GM18507 (cell line): ENCODE results near the gene DISP3.
A peak's percentile ranks its signal among the peaks of the same experiment; 100 is the strongest.

Experiments used
- DNase-seq: peaks from one replicate; pipeline ENCODE4 v3.0.0; 2011; ENCODE audit warnings: low read depth; ENCODE audit not compliant: insufficient read length; ENCODE audit errors: extremely low spot score
- FAIRE-seq: peaks from 2 replicates; lab custom pipeline; 2011; peaks lifted over from hg19 to GRCh38; lab: Jason Lieb, UNC

DISP3 gene

GRCh38 chr1:11478571-11479374, at the start of gene DISP3:
Gene DISP3, plus strand, starts transcription at chr1:11479155. Its CDS starts 21,838 bp downstream, at chr1:11500993.
- FAIRE-seq (peak; percentile 51), DNase-seq (peak; percentile 90)

DNA sequence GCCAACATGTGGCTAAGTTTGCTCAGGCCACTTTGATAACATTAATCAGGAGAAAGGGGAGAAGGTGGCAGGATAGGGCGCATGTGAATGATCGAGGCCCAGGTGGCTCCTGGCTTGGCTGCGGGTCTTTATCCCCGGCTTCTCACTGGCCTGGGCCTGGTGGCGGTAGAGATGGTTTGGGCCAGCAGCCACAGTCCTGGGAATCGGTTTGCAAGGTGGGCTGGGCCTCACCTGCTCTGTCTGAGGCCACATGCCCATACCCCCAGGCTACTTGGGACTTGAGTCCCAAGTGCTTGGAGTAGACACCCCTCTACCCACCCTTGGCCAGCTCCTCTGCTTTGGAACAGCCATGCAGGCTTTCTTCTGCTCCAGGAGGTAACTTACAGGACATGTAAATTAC, 49.7 kb upstream of the DISP3 start:
- no peak for FAIRE-seq
- no peak for DNase-seq

- no peak for FAIRE-seq
- DNase-seq, result no peak
Observed at GRCh38 chr1:11429935-11430334, 49.0 kb upstream of the DISP3 start.

DNA sequence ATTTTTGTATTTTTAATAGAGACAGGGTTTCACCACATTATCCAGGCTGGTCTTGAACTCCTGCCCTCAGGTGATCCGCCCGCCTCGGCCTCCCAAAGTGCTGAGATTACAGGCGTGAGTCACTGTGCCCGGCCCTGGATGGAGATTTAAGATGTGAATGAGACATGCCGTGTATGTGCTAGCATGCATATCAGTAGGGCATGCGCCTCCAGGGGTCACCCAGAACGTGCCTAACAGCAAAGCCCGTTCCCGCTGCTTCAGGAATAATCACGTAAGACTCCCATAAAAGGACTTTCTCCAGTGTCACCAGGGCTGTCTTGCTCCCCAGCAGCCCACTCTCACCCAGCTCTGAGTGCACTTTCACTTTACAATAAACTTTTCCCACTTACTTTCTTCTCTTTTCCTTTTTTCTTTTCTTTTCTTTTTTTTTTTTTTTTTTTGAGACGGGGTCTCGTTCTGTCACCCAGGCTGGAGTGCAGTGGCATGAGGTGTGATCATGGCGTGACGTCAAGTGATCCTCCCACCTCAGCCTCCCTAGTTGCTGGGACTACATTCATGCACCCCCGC, 46.9 kb upstream of the DISP3 start:
- FAIRE-seq (no peak), DNase-seq (no peak)

GRCh38 chr1:11432526-11432925, 46.4 kb upstream of the DISP3 start:
- no peak for FAIRE-seq

DNA sequence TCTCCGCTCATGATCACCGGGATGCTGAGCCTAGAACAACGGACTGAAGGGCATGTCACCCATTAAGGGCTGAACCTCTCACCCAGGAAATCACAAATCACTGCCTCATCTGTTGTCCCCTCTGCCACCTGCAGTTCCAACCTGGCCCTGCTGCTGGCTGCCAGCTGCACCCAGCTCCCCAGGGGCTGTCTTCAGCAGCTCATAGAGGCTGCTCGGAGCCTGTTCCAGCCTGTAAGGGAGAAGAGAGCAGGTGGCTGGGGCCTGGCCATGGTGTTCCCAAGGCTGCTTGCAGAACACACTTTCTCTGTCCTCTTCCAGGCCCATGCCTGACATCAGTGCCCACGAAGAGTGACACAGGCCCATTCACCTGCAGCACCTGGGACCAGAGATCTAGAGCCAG, 44.5 kb upstream of the DISP3 start:
- no peak for DNase-seq
- FAIRE-seq, result no peak

More at GRCh38 chr1:11432526-11432925, 46.4 kb upstream of the DISP3 start:
- no peak for DNase-seq

DNA sequence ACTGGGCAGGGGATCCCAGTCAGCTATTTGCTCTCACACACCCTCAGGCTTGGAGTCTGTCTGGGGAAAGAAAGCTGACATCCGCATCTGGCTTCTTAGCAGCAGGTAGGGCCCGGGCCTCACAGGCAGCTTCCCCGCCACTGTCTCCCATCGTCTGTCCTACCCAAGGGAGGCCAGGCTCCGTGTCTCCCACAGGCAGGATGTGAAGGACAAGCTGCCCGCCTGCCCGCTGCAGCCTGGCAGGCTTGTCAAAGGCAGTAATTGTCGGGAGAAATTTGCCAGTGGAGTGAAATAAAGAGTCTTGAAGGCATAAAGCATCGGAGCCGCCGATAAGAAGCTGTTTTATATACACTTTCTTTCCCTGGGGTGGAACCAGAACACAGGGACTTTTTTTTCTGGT, 44.0 kb upstream of the DISP3 start:
- DNase-seq (no peak), FAIRE-seq (no peak)

- DNase-seq (no peak), FAIRE-seq (no peak)
Observed at GRCh38 chr1:11438996-11439395, 40.0 kb upstream of the DISP3 start.

DNA sequence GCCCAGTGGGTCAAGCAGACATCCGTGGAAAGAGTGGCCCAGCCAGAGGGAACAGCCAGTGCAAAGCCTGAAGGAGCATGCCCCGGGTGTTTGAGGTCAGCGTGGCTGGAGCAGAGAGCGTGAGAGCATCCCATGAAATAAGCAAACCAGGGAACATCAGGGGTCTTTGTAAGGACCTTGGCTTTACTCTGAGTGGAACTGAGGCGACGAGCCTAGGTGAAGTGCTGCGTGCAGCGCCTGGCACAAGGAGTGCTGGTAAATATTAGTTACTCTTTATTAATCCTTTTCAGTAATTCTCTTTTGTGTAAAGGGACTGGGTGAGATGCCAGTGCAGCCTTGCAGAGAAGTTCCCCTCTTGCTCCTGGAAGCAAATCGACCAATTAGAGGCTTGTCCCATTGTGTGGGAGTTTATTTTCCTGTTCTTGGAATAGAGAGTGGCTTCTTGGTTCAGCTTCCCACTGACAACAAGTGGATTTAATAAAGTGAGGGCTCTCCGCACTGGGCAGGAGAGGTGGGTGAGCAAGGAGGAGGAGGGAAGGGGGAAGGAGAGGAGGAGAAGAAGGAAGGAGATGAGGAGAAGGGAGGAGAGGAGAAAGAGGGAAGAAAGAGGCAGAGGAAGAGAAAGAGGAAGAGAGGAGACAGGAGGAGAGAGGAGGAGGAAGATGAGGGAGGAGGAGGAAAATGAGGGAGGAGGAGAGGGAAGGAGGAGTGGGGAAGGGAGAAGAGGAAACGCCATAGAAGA, 37.6 kb upstream of the DISP3 start:
- FAIRE-seq (no peak), DNase-seq (no peak)

DNA sequence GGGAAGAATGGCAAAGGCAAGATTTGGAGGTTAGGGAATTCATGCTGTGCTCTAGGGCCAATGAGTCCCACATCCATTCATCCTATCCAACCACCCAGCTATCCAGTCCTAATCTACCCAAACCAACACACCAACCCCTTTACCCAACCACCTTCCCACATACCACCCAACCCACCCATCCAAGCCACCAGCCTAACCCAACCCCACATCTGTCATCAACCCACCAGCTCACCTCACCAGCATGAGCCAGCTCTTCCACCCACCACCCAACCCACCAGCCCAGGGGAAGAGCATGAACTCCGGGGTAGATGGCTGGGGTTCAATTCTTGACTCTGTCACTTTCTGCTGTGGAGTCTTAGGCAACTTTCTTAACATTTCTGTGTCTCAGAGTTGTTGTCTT, 35.9 kb upstream of the DISP3 start:
- FAIRE-seq, result no peak
- DNase-seq, result no peak

DNA sequence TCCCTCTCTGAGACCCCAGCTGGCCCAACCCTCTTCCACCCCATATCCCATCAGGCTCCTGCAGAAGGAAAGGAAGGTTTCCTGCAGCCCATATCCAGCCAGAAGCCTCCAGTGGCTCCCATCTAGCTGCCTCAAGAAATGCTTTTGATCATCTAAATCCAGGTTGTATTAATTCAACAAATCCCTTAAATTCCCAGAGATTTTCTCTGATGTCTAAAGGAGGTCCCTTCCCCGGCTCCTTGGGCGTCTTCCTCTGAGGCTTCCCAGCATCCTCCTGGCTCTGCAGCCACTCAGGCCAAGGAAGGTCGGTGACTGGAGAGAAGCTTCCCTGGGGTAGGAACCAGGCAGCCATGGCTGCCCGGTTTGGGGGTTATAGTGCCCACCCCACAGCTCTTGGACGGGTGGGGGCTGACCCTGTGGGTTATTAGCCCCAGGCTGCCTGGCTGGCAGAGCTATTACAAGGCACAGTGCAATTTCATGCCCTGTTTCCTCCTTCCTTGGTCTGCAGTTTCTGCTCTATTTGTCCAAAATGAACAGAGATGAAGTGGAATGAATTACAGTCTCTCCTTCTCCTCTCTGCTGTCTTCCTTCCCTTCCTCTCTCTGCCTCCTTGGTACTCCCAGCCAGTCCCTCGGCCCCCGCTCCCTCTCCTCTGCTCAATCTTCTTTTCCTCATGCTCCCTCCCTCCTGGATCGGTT, 34.8 kb upstream of the DISP3 start:
- DNase-seq, result no peak
- FAIRE-seq, result no peak

DNA sequence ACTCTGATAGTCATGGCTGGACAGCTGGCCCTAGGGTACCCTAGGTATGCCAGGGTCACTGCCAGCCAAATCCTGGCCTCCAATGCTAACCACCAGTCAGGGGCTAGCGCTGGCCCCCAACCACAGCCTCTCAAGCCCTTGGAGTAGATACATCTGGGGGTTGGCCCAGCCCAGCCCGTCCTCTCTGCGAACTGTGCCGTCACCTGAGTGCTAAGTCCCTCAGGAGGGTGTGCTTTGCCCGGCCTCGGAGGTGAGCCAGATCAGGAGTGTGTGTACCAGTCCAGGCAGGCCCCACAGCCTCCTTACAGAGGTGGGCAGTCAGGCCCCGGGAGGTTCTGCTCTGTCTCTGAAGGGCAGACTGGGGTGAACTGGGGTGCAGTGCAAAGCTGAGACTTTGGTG, 34.0 kb upstream of the DISP3 start:
- DNase-seq, result no peak
- no peak for FAIRE-seq

DNA sequence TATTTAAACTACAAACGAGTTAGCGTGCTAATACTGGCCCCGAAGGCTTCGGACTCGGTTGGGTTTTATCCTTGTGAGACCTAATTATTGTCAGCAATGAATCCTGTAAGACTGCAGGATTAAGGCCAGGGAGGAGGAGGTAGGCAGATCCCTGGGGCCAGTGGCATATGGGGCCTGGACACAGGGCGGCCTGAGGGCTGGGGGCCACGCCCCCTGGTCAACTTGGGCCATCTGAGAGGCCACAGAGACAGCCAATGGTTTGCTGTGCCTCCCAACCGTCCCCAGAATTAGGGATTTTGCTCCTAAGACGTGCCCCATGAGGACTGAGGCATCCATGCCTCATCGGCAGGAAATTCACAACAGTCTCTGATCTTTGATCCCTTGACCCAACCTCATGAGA, 31.1 kb upstream of the DISP3 start:
- FAIRE-seq (no peak), DNase-seq (no peak)

DNA sequence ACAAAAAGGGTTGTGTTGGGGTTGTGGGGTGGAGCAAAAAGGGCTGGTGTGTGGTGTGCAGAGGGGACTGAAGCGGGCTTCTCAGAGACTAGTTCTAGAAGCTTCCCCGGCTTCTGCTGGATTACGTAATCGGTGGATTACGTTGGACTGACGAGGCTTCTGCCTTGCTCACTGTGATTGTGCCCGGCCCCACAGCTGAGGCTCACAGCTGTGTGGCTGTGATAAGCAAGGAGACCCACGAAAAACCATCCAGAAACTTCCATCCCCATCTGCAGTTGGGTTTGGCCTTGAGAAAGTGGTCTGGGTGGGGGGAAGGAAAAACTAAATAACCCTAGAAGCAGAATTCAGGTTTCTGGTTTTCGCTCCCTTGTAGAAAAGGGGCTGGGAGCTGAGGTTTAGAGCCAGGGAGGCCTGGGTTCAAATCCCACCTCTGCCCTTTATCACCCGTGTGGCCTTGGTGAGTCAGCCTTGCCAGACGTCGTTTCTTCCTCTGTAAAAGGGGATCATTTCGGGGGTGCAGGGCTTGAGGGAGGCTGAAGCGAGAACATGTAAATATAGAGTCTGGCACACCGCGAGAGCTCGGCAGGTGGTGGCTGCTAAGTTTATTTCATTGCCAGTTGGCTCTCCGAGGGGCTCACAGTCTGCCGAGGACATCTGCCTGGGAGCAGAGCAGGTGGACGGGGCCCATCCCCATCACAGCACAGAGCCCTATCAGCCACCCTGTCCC, 30.4 kb upstream of the DISP3 start:
- FAIRE-seq (no peak), DNase-seq (no peak)

- FAIRE-seq, result no peak
- DNase-seq, result no peak
Observed at GRCh38 chr1:11449100-11449403, 29.9 kb upstream of the DISP3 start.

GRCh38 chr1:11450310-11450709, 28.6 kb upstream of the DISP3 start:
- no peak for DNase-seq
- FAIRE-seq, result no peak

GRCh38 chr1:11453742-11454491, 25.0 kb upstream of the DISP3 start:
- FAIRE-seq, result no peak
- no peak for DNase-seq

DNA sequence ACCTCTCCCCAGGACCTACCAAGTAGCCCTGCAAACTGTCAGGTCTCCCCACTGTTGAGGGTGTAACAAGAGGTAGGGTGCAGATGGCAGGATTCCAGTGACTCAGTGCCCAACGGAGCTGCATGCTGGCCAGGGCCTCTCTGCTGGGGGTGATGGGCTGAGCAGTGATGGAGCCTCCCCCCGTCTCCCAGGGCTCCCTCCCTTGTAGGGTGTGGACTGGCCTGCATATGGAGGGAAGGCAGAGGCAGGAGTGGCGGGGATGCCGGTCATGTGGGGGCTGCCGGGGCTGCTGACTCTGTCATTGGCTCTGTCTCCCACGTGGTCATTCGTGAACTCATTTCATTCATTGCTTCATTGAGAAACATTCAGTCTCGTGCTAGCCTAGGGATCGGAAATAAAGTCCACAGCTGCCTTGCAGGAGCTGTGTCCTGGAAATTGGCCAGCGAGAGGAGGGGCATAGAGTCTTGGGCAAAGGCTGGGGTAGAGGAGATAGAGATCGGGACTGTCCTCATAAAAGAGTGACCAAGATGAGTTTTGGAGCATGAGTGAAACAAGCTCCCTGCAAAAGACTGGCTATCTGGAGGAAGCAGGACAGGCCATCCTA, 22.9 kb upstream of the DISP3 start:
- no peak for FAIRE-seq

DNA sequence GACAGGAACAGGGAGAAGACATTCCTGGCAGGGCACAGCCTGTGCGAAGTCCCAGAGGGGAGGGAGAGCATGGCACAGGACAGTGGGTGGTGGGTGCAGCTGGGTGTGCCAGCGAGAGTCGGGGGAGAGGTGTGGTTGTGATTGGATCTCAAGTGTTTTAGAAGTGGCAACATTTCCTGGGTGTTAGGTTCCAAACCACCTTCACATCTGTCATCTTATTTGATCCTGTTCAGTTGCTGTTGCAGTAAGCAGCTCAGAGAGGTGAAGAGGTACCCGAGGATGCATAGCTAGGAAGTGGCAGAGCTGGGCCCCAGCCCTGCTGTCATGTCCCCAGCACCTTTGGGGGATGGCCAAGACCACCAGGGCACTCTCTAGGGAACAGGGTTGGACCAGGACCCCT, 22.0 kb upstream of the DISP3 start:
- DNase-seq, result no peak
- FAIRE-seq, result no peak

More for the DNA sequence above, 22.9 kb upstream of the DISP3 start:
- DNase-seq, result no peak
